ENCODE measurements around the gene CAMSAP1.

The CAMSAP1 gene

GRCh38 chr9:135771401-135772051 is 135.8 kb downstream of the CAMSAP1 start:
- no peak for DNase-seq

DNA sequence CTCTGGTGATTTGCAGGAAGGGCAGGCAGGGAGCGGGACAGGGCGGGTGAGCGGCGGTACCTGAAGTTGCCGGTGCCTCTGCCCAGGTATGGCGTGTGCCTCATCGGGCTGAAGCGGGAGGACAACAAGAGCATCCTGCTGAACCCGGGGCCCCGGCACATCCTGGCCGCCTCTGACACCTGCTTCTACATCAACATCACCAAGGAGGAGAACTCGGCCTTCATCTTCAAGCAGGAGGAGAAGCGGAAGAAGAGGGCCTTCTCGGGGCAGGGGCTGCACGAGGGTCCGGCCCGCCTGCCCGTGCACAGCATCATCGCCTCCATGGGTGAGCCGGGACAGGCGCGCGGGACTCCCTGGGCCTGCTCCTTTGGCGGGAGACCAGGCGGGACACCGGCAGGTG is 136.6 kb downstream of the CAMSAP1 start:
- DNase-seq: no peak

- no peak for DNase-seq
These were observed 137.2 kb downstream of the CAMSAP1 start for GRCh38 chr9:135770203-135770535.

DNA sequence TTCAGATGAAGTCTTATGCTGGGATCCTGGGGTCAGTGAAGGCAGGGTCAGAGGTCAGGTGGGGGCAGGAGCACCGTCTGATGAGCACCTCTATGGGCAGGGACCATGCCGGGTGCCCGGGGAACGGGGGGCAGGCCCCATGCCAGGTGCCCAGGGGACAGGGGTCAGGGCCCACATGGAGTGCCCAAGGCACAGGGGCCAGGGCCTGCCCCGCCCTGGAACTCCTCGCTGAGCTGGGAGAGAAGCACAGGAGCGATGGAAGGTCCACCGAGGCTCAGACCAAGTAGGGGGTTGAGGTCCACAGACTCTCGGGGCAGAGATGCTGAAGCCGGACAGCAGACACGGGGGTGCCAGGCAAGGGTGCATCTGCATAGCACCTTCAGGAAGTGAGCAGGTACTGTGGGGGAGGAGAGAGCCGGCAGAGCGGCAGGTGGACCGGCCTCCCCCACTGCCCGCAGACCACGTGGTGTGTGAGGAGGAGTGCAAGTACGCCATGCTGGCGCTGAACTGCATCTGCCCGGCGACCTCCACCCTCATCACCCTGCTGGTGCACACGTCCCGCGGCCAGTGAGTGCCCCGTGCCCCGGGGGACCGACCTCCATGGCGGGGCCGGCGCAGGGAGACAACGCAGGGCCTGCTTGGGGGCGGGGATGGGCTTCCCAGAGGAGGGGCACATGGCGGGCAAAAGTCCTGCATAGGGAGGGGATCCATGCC is 137.7 kb downstream of the CAMSAP1 start:
- DNase-seq: no peak

- no peak for DNase-seq
These were observed 138.7 kb downstream of the CAMSAP1 start for GRCh38 chr9:135768516-135769218.

- no peak for DNase-seq
These were observed 140.6 kb downstream of the CAMSAP1 start for GRCh38 chr9:135766707-135767106.

GRCh38 chr9:135766251-135766650 is 141.1 kb downstream of the CAMSAP1 start:
- DNase-seq: no peak

- DNase-seq: no peak
These were observed 141.9 kb downstream of the CAMSAP1 start for GRCh38 chr9:135765416-135765815.

DNA sequence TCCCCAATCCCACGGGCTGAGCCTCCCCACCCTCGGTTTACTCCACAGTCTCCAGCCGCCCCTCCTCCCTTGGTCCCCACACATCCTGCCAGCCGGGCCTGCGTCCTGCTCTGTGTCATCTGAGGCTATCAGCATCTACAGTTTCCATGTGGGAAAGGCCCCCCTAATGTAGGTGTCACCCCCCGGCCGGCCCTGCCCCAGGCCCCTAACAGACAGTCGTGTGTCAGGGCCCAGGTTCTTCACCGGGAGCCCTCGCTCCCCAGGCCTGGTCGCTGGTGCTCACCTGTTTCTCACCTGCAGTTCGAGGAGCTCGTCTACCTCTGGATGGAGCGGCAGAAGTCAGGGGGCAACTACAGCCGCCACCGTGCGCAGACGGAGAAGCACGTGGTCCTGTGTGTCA is 142.6 kb downstream of the CAMSAP1 start:
- DNase-seq: no peak

GRCh38 chr9:135763716-135764446 is 143.5 kb downstream of the CAMSAP1 start:
- DNase-seq: no peak

GRCh38 chr9:135762921-135763320 is 144.4 kb downstream of the CAMSAP1 start:
- no peak for DNase-seq

DNA sequence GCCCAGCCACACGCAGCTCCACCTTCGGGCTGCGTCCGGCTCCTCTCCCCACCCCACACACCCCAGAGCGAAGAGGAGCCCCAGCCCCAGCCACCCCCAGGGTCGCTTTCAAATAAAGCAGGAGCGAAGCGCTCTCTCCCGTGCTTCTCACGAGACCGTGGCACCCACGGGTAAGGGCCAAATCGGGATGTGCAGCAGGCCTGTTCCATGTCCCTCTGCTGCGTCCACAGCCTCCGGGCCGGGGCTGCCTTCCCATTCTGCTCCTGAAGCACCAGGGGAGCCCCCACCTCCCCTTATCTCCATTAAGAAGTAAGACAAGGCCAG is 145.5 kb downstream of the CAMSAP1 start:
- DNase-seq: no peak

DNA sequence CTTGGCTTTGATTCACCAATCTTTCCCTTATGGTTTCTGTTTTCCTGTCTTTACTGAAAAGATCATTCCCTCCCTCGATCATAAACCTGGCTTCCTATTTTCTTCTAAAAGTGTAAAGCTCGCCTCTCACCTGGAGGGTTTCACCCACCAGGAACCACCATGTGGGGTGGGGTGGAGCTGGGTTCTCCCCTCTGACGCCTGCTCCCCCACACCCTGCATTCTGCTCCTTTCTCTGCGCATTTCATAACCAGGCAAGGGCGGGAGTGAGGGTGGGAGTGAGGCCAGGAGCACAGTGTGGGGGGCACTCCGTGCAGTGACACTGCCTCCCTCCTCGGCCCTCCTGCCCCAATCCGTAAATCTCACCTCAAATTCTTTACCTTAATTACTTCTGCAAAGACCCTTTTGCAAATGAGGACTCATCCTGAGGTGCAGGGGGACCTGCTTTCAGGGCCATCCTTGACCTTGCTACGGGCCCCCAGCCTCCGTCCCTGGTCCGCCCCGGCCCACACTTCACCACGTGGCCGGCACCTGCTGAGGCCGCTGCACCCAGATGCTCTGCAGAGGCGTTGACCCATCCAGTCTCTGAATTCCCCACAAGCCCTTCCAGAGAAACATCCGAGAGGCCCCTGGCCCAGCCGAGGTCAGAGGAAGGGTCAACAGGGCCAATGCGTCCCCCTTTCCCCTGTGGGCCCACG is 146.0 kb downstream of the CAMSAP1 start:
- no peak for DNase-seq

- DNase-seq: no peak
These were observed 146.9 kb downstream of the CAMSAP1 start for GRCh38 chr9:135760465-135760864.

- no peak for DNase-seq
These were observed 147.6 kb downstream of the CAMSAP1 start for GRCh38 chr9:135759676-135760300.

- no peak for DNase-seq
These were observed 148.5 kb downstream of the CAMSAP1 start for GRCh38 chr9:135758870-135759269.

Measured in stimulated activated CD4-positive, alpha-beta T cell treated with anti-CD3 and anti-CD28 coated beads, Interleukin-4, amount 100 ng/mL, for 24 hours (primary cell).